GM12872 (cell line): Measurements from ENCODE around the gene CFAP61.

Source experiments
- TF ChIP-seq, protein P1 (sequence below): IDR thresholded peaks from 3 replicates; pipeline ENCODE4 v1.5.1; 2011; ENCODE audit warnings: low read depth, mild to moderate bottlenecking, low read length, moderate library complexity; ENCODE audit not compliant: insufficient read depth

CFAP61 gene

DNA sequence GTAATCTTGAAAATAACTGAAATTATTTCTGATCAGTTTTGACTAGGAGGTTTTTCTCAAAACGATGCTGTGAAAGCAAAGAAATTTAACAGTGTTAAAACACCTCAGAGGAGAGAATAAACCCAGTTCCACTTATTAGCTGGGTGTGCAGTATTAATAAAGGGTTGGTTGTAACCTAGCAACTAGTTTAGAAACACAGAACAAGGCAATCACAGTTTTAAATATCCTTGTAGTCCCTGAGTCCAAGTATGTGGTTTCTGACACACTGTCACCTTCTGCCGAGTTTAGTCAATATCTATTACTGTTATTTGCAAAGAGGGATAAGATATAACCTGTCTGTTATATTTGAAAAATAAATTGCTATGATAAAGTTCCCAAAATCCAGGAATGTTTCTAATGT is 245.4 kb downstream of the CFAP61 start:
- TF ChIP-seq, protein P1, sequence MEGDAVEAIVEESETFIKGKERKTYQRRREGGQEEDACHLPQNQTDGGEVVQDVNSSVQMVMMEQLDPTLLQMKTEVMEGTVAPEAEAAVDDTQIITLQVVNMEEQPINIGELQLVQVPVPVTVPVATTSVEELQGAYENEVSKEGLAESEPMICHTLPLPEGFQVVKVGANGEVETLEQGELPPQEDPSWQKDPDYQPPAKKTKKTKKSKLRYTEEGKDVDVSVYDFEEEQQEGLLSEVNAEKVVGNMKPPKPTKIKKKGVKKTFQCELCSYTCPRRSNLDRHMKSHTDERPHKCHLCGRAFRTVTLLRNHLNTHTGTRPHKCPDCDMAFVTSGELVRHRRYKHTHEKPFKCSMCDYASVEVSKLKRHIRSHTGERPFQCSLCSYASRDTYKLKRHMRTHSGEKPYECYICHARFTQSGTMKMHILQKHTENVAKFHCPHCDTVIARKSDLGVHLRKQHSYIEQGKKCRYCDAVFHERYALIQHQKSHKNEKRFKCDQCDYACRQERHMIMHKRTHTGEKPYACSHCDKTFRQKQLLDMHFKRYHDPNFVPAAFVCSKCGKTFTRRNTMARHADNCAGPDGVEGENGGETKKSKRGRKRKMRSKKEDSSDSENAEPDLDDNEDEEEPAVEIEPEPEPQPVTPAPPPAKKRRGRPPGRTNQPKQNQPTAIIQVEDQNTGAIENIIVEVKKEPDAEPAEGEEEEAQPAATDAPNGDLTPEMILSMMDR, result no peak

DNA sequence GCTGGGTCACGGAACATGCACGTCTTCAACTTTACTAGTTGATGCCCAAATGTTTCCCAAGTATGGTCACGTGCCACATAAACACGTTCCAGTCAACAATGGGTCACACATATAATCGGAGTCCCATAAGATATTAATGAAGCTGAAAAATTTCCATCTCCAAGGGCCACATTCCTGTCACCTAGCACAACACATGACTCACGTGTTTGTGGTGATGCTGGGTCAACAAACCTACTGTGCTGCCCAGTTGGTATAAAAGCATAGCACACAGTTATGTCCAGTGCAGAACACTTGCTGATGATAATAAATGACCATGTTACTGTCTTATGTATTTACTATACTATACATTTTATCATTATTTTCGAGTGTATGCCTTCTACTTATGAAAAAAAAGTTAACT is 247.6 kb downstream of the CFAP61 start:
- TF ChIP-seq, protein P1, result no peak

DNA sequence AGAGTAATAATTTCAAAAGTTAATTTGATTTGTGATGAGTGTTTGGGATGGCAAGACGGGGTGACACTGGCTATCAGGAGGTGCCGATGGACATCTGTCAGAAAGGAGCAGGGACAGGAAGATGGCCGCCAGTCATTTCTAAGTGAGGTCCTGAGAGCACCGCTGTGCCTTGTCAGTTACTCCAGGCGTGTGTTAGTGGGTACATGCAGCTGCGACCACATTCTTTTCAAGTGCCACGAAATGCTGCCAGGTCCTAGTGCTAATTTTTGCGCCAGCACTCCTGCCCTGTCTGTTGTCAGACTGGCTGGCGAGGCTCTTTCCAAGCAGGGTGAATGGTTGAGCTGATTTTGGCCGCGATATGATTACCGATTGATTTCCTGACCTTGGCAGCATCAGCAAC is 251.0 kb downstream of the CFAP61 start:
- TF ChIP-seq, protein P1, result no peak

DNA sequence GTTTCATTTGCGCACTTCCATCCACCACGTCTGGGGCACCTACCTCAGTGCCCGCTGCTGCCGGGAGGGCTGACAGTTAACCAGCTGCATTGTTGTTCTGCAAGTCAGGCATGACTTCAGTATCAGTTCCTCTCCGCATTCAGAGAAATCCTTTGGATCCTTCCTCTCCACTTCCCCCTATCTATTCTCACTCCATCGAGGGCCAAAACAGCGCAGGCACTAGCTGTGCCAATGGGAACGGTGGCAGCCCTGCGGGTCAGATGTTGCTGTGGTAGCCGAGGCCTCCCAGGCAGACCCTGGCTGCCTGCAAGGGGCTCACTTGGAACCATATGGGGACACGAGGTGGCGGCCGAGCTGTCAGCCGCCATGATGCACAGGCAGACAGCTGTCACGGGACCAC is 251.4 kb downstream of the CFAP61 start:
- TF ChIP-seq, protein P1, result no peak

DNA sequence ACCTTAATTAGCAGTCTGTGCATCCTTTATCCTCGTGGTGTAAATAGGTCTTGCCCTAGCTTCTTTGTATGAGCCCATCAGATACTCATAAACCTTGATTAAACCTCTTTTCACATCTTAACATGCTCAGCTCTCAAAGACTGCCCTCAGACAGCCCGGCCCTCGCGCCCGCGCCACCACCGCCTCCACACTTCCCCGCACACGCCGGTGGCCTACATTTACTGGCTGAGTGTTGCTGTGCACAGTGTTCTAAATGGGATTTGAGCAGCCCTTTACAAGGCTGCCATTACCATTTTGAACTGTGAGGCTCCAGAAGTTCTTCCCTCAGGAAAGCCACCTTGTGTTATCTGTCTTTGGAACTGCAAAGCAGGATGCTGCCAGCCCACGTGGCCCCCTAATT is 252.6 kb downstream of the CFAP61 start:
- TF ChIP-seq, protein P1, result no peak

DNA sequence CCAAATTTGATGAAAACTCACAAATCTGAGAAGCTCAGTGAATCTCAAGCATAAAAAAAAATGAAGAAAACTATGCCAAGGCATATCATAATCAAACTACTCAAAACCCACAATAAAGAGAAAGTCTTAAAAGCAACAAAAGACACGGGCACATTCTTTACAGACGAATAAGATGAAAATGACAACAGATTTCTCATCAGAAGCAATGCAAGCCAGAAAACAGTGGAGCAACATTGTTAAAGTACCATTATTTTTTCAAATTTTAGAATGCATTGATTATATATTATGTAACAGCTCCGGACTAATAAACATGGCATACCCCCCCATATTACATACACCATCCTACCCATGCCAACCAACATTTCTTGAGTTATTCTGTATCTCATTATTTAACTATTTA is 260.2 kb downstream of the CFAP61 start:
- TF ChIP-seq, protein P1, result no peak

DNA sequence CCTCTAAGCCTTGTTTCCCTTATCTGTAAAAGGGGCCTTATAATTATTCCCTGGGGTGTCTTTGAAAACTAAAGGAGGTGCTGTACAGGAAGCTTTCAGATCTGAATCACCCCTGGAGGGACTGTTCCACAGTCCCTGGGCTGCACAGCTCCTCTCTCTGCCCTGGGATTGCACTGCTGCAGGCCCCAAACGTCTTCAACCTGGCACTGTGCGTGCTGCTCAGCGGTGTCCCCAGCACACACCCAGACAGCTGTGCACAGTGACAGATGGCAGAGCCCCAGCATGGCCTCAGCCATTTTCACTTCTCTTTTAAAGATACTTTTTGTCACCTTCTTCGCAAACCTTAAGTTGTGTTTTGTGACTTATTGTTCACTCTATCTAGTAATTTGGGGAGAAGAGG is 264.9 kb downstream of the CFAP61 start:
- TF ChIP-seq, protein P1, result no peak
